ENCODE data around the gene RNF19B.

Gene RNF19B

DNA sequence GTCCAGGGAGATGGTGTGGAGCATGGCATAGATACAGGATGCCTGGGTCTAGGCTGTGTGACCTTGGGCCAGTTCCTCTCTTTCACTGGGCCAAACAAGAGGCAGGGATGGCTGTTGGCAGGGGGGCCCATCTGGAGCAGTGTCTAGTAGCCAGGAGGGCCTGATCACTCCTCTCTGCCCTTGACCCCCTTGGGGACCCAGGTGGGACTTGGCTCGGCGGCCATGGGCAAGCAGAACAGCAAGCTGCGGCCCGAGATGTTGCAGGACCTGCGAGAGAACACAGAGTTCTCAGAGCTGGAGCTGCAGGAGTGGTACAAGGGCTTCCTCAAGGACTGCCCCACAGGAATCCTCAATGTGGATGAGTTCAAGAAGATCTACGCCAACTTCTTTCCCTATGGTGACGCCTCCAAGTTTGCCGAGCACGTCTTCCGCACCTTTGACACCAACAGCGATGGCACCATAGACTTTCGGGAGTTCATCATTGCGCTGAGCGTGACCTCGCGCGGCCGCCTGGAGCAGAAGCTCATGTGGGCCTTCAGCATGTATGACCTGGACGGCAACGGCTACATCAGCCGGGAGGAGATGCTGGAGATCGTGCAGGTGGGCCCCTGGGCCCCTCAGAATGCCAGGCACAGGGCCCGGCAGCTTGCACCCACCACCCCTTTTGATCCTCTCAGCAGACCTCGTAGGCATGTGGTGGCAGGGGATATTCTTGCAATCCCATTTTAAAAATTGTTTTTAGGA lies 75.8 kb downstream of the RNF19B start:
- TF ChIP-seq, protein P1, sequence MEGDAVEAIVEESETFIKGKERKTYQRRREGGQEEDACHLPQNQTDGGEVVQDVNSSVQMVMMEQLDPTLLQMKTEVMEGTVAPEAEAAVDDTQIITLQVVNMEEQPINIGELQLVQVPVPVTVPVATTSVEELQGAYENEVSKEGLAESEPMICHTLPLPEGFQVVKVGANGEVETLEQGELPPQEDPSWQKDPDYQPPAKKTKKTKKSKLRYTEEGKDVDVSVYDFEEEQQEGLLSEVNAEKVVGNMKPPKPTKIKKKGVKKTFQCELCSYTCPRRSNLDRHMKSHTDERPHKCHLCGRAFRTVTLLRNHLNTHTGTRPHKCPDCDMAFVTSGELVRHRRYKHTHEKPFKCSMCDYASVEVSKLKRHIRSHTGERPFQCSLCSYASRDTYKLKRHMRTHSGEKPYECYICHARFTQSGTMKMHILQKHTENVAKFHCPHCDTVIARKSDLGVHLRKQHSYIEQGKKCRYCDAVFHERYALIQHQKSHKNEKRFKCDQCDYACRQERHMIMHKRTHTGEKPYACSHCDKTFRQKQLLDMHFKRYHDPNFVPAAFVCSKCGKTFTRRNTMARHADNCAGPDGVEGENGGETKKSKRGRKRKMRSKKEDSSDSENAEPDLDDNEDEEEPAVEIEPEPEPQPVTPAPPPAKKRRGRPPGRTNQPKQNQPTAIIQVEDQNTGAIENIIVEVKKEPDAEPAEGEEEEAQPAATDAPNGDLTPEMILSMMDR (IDR thresholded peaks at IDR 0.05) = no peak

DNA sequence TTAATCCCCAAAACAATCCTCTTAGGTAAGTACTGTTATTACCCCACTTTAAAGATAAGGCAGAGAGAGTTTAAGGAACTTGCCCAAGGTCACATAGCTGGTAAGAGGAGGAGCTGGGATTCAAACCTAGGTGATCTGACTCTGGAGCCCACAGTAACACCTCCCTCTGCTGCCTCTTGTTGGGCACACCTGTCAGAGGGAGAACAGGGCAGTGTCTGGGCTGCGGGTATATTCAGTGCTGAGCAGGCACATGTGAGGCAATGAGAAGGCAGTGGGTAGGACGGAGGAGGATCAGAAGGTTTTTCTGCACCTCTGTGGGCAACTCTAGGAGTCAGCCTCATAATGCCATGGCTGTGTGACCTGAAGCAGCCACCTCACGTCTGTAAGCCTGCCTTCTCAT lies 76.5 kb downstream of the RNF19B start:
- TF ChIP-seq, protein P1 (IDR thresholded peaks at IDR 0.05) = no peak

DNA sequence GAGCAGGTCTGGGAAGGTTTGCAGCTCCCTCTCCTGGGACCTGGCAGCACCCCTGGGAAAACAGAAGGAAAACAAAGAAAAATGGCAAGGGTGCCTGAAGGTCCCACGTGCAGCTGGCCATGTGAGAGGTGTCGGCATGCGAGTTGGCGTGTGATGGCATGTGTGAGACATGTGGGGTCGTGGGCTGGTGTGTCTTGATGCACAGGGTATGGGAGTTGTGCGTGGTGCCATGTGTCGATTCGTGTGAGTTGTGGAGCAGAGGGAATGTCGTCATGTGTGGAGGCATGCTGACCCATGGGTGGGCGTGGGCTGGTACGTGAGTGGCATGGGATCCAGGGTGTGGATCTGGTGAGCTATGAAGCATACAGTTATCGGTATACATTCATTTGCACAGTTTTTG lies 77.0 kb downstream of the RNF19B start:
- TF ChIP-seq, protein P1 (IDR thresholded peaks at IDR 0.05) = no peak

DNA sequence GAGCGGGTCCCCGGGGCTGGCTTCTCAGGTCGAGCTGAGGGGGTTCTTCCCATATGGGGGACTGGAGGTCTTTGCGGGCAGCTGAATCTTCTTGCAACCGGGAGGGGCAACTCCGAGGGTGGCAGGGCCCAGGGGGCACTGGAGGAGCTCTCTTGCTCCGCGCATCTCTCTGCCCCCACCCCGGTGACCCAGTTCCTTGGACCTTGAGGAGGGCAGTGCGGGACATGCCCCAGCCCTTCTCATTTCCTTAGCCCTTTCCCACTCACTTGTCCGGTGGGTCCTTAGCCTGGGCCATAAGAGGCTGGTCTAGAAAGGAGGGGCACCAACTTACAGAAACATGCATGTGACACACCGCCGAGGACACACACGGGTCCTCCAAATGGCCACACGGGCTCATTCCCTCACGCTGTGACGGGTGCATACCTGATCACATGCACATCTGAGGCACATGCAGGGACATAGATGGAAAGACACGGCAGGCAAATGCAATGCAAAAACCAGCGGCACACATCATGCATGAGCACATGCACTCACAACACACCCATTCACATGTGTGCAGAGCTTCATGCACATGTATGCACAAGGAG lies 77.7 kb downstream of the RNF19B start:
- TF ChIP-seq, protein P1 (IDR thresholded peaks at IDR 0.05) = no peak; the same call in 1 of the 2 replicates
